ACC112 (cell line): ENCODE measurements around the gene ZNF488.
"Not testable (repeated sequence)": the region's sequence is repeated elsewhere in the genome, so short reads cannot be mapped to it uniquely, and the experiment has no call there.

Experiments used
- H2AFZ ChIP-seq: fragments of 200-600 bp; sonication (generic); one replicate; pipeline ENCODE4 v1.6.0; 2017; ENCODE audit warnings: antibody characterized with exemption, low read length; ENCODE audit not compliant: unreplicated experiment
- H3K27ac ChIP-seq: fragments of 200-600 bp; sonication (generic); 2 replicates; pipeline ENCODE4 v1.5.1; 2014; ENCODE audit warnings: low read depth, mild to moderate bottlenecking, antibody characterized with exemption, low read length, moderate library complexity
- H3K27me3 ChIP-seq: fragments of 200-600 bp; sonication (generic); 2 replicates; pipeline ENCODE4 v1.6.1; 2014; ENCODE audit warnings: mild to moderate bottlenecking, antibody characterized with exemption, low read length, moderate library complexity, mixed read lengths; ENCODE audit not compliant: insufficient read depth
- H3K36me3 ChIP-seq: fragments of 200-600 bp; sonication (generic); 2 replicates; pipeline ENCODE4 v1.6.1; 2016; ENCODE audit warnings: mild to moderate bottlenecking, antibody characterized with exemption, low read length, moderate library complexity, mixed read lengths; ENCODE audit not compliant: insufficient read depth
- H3K4me1 ChIP-seq: fragments of 200-600 bp; sonication (generic); one replicate; pipeline ENCODE4 v1.6.1; 2016; ENCODE audit warnings: low read length, mixed read lengths; ENCODE audit not compliant: insufficient read depth, unreplicated experiment, control insufficient read depth
- H3K4me3 ChIP-seq: fragments of 200-600 bp; sonication (generic); 2 replicates; pipeline ENCODE4 v1.5.1; 2014; ENCODE audit warnings: mild to moderate bottlenecking, low read depth, low read length
- H3K79me2 ChIP-seq: fragments of 200-600 bp; sonication (generic); one replicate; pipeline ENCODE4 v1.6.0; 2016; ENCODE audit warnings: low read length; ENCODE audit not compliant: control insufficient read depth, unreplicated experiment, insufficient read depth

ZNF488 gene

GRCh38 chr10:47401874-47402640, 18.0 kb upstream of the ZNF488 start:
- H3K79me2 ChIP-seq, result no peaks in the 10 kb centered on the region
- no peak overlapping the region for H2AFZ ChIP-seq
- no peak overlapping the region for H3K4me3 ChIP-seq
- H3K36me3 ChIP-seq, result no peaks in the 10 kb centered on the region
- 0 out of 2 replicates have a peak overlapping the region, but pooled peaks have one; percentile 26 for H3K27ac ChIP-seq
- H3K4me1 ChIP-seq, result peaks cover 28% of the 10 kb centered on the region
- no peaks in the 10 kb centered on the region for H3K27me3 ChIP-seq

DNA sequence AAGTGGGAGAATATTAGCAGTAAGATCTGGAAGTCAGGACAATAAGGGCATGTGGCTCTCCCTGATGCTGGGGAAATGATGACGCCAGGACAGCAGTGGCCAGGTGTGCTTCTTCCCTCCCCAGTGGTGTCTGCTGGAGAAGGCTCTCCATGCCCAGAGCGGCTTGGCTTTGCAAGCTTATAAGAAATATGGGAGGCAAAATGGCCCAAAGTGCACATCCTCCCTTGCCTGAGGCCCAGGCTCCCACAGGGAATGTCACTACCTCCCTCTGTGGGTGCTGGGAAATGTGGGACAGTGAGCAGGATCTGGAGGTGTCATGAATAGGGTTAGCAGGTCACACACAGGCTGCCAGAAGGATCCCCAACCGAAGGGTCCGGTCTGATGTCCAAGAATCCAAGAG, 17.1 kb upstream of the ZNF488 start:
- H3K27me3 ChIP-seq, result no peaks in the 10 kb centered on the region
- H3K79me2 ChIP-seq, result no peaks in the 10 kb centered on the region
- H3K4me3 ChIP-seq, result no peak overlapping the region
- no peak overlapping the region for H3K27ac ChIP-seq
- no peaks in the 10 kb centered on the region for H3K36me3 ChIP-seq
- H2AFZ ChIP-seq, result no peak overlapping the region
- H3K4me1 ChIP-seq, result peaks cover 20% of the 10 kb centered on the region

DNA sequence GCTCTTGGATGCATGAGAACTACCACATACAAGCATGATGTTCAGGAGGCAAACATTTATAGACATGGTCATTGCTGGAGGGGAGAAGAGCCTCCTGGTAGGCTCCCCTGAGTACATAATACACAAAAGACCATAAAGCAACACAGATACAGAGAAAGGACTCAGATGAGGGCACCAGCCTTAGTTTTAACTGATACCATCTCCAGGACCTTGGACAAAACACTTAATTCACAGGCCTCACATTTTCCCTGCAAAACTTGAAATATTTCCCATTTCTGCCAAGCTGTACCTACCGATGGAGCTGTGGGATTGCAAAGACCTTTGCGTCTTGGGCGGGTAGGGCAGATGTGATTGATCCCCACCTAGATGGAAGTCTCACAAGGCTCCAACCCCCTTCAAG, 16.7 kb upstream of the ZNF488 start:
- H3K4me1 ChIP-seq, result peaks cover 20% of the 10 kb centered on the region

DNA sequence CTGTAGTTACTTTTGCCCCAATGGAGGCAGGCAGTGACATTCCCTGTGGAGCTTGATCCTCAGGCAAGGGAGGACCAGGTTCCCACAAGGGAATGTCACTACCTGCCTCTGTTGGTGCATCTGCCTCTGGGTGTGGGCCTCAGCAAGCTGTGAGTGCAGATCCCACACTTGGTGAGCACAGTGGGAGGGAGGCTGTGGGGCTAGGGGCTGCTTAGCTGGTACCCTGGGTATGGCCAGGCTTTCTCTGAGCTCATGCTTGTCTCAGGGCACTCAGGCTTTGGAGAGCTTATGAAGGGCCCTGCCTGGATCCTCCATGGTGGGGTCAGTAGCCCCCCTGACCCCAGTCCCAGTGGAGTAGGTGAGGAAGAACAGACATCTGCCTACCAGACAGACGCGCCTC, 16.2 kb upstream of the ZNF488 start:
- Histone ChIP-seq H3K27ac (no peak overlapping the region), H3K4me3 (no peak overlapping the region), H3K27me3 (no peaks in the 10 kb centered on the region), H2AFZ (no peak overlapping the region), H3K4me1 (peaks cover 20% of the 10 kb centered on the region), H3K79me2 (no peaks in the 10 kb centered on the region), H3K36me3 (no peaks in the 10 kb centered on the region)

More for the DNA sequence above, 16.7 kb upstream of the ZNF488 start:
- Histone ChIP-seq H2AFZ (no peak overlapping the region), H3K27ac (no peak overlapping the region), H3K4me3 (no peak overlapping the region), H3K79me2 (no peaks in the 10 kb centered on the region), H3K36me3 (no peaks in the 10 kb centered on the region), H3K27me3 (no peaks in the 10 kb centered on the region)

- Histone ChIP-seq H3K4me1 (peaks cover 3% of the 10 kb centered on the region), H3K4me3 (no peak overlapping the region), H3K36me3 (no peaks in the 10 kb centered on the region), H3K79me2 (no peaks in the 10 kb centered on the region), H3K27ac (no peak overlapping the region), H3K27me3 (no peaks in the 10 kb centered on the region; the same call in 1 of the 2 replicates), H2AFZ (no peak overlapping the region)
Observed at GRCh38 chr10:47397256-47397655, 13.2 kb upstream of the ZNF488 start.

DNA sequence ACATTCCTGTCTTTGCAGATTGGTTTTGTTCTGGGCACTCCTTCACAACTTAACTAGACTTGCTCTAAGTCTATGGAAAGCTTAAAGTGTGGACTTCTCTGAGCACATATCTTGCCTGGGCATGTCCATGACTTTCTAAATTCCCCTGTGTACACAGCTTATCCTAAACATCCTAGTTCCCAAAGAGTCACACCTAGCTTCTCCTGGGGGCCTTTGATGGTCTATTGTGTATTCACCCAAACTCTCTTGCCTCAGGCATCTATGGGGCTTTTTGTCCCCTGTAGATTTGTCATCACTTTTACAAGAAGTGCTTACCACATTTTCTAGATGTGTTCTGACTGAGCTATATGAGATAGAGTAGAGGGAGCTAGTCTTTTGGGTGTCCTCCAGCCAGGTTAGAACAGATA, 12.2 kb upstream of the ZNF488 start:
- no peak overlapping the region for H3K4me3 ChIP-seq
- H3K27ac ChIP-seq, result no peak overlapping the region
- H3K79me2 ChIP-seq, result no peaks in the 10 kb centered on the region
- H3K4me1 ChIP-seq, result no peaks in the 10 kb centered on the region
- H2AFZ ChIP-seq, result no peak overlapping the region
- no peaks in the 10 kb centered on the region; the same call in 1 of the 2 replicates for H3K27me3 ChIP-seq
- no peaks in the 10 kb centered on the region for H3K36me3 ChIP-seq

DNA sequence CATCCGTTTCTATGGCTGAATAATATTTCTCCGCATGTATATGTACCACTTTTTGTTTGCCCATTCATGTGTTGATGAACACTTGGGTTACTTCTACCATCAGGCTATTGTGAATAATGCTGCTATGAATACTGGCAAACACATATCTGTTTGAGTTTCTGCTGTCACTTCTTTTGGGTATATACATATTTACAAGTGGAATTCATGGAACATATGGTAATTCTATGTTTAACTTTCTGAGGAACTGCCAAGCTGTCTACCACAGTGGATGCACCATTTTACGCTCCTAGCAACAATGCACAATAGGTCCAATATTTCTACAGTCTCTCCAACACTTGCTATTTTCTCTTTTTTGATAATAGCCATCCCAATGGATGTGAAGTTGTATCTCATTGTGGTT, 5.5 kb upstream of the ZNF488 start:
- H2AFZ ChIP-seq, result no peak overlapping the region
- H3K79me2 ChIP-seq, result no peaks in the 10 kb centered on the region
- no peak overlapping the region for H3K4me3 ChIP-seq
- no peaks in the 10 kb centered on the region for H3K36me3 ChIP-seq
- H3K27ac ChIP-seq, result no peak overlapping the region
- H3K27me3 ChIP-seq, result no peaks in the 10 kb centered on the region; the same call in 1 of the 2 replicates
- peaks cover 4% of the 10 kb centered on the region for H3K4me1 ChIP-seq

GRCh38 chr10:47388879-47389278, 4.8 kb upstream of the ZNF488 start:
- Histone ChIP-seq H3K27ac (no peak overlapping the region), H2AFZ (no peak overlapping the region), H3K4me3 (no peak overlapping the region), H3K79me2 (no peaks in the 10 kb centered on the region), H3K4me1 (peaks cover 4% of the 10 kb centered on the region), H3K36me3 (no peaks in the 10 kb centered on the region), H3K27me3 (no peaks in the 10 kb centered on the region; the same call in 1 of the 2 replicates)

DNA sequence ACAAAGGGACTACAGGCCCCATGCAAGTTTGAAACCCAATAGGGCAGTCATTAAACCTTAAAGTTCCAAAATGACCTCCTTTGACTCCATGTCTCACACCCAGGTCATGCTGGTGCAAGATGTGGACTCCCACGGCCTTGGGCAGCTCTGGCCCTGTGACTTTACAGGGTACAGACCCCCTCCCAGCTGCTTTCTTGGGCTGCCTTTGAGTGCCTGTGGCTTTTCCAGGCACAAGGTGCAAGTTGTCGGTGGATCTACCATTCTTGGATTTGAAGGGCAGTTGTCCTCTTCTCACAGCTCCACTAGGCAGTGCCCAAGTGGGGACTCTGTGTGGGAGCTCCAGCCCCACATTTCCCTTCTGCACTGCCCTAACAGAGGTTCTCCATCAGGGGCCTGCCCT, 2.0 kb upstream of the ZNF488 start:
- H3K79me2 ChIP-seq, H3K27ac ChIP-seq, H3K36me3 ChIP-seq, H2AFZ ChIP-seq, H3K27me3 ChIP-seq, H3K4me1 ChIP-seq, H3K4me3 ChIP-seq: not testable (repeated sequence)

DNA sequence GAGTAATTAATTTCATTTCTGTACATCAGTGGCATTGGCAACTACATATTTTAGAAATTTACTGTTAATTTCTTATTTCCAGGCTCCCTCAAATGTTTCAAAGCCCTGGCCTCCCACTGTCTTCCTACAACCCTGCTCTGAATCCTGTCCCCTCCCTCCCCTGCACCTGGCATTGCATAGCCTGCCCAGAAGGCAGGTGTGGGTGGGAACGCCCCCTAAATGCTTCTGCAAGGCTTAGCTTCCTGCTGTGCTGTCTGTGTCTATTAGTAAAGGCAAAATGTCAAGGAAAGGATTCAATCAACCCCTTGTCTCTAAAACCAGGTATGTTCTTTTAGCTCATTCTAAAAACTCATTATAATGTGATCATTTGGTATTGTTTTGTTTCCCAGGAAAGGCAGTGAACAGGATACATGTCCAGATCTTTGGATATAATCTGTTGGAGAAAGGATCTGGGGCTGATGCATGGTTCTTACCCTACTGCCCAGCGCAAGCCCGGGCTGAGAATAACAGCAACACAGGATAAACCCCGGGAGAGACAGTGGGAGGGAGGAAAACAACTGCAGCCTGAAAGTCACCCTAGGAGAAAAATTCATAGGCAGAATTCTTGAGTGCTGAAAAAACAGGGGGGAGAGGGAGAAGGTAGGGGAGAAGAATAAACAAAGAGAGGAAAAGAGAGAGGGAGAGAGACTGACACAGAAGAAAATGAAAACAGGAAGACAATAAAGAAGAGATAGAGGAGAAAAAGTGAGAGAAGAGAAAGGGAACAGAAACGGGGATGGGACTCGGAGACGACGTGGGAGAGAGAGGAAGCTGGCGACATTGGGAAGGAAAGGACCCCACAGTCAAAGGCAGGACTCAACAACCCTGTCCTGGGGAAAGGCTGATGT, 589 bp downstream of the ZNF488 start:
- Histone ChIP-seq H3K27me3 (peaks cover 14% of the 10 kb centered on the region), H3K27ac (no peak overlapping the region)

More for the DNA sequence above, 589 bp downstream of the ZNF488 start:
- H3K4me1 ChIP-seq, result peaks cover 4% of the 10 kb centered on the region
- peak overlapping the region; percentile 84 for H3K4me3 ChIP-seq
- no peaks in the 10 kb centered on the region for H3K36me3 ChIP-seq
- peak overlapping the region; percentile 74 for H2AFZ ChIP-seq
- H3K79me2 ChIP-seq, result no peaks in the 10 kb centered on the region
